ENCODE measurements around the gene EFCAB9. TPM values are rescaled to one million over a fixed set of nuclear protein-coding genes. Genes with fewer than 3 reads are reported as not detected.
"Not testable (repeated sequence)": the region's sequence is repeated elsewhere in the genome, so short reads cannot be mapped to it uniquely, and the experiment has no call there.

The EFCAB9 gene
- total RNA-seq, 1 donor from 2014 or later, result not detected

DNA sequence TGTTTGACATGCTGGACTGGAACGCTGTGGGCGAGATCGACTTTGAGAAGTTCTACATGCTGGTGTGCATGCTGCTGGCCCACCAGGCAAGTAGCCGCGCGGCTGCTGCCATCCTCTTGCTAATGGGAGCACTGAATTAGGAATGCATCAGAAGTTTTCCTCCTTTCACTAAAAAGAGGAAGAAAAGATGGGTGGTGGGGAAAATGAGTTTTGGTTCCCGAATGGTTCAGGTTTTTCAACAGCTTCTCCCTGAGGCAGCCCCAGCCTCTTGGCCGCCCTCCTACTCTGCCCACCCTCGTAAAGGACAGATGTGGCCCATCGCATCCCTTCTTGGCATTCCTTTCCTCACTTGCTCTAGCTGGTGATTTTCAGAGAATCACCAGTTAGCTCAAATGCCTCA is 5.5 kb downstream of the EFCAB9 start:
- TF ChIP-seq, protein P1, sequence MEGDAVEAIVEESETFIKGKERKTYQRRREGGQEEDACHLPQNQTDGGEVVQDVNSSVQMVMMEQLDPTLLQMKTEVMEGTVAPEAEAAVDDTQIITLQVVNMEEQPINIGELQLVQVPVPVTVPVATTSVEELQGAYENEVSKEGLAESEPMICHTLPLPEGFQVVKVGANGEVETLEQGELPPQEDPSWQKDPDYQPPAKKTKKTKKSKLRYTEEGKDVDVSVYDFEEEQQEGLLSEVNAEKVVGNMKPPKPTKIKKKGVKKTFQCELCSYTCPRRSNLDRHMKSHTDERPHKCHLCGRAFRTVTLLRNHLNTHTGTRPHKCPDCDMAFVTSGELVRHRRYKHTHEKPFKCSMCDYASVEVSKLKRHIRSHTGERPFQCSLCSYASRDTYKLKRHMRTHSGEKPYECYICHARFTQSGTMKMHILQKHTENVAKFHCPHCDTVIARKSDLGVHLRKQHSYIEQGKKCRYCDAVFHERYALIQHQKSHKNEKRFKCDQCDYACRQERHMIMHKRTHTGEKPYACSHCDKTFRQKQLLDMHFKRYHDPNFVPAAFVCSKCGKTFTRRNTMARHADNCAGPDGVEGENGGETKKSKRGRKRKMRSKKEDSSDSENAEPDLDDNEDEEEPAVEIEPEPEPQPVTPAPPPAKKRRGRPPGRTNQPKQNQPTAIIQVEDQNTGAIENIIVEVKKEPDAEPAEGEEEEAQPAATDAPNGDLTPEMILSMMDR (IDR thresholded peaks at IDR 0.05), result no peak
- no peak for DNase-seq (ENCODE audit: extremely low spot score, unreplicated experiment)
- Mint-ChIP-seq H3K27ac (ENCODE audit: unreplicated experiment) (no peak overlapping the region), H3K9me3 (ENCODE audit: unreplicated experiment) (no peaks in the 10 kb centered on the region), H3K27me3 (ENCODE audit: unreplicated experiment) (no peaks in the 10 kb centered on the region), H3K4me1 (ENCODE audit: unreplicated experiment) (no peaks in the 10 kb centered on the region), H3K4me3 (ENCODE audit: unreplicated experiment) (no peak overlapping the region), H3K36me3 (ENCODE audit: unreplicated experiment) (peaks cover 7% of the 10 kb centered on the region)

GRCh38 chr5:172200476-172200875 is 6.5 kb downstream of the EFCAB9 start:
- Mint-ChIP-seq H3K27ac (ENCODE audit: unreplicated experiment) (no peak overlapping the region), H3K4me3 (ENCODE audit: unreplicated experiment) (no peak overlapping the region)

DNA sequence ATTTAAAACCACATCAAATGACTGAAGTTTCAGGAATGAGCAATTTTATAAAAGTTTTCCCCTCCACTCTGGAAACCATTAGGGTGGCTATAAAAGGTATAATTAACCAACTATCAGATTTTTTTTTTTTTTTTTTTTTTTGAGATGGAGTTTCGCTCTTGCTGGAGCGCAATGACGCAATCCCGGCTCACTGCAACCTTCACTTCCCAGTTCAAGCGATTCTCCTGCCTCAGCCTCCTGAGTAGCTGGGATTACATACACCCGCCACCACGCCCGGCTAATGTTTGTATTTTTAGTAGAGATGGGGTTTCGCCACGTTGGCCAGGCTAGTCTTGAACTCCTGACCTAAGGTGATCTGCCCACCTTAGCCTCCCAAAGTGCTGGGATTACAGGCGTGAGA is 12.0 kb downstream of the EFCAB9 start:
- not testable (repeated sequence) for H3K27ac Mint-ChIP-seq (ENCODE audit: unreplicated experiment); H3K27me3 Mint-ChIP-seq (ENCODE audit: unreplicated experiment)

More at GRCh38 chr5:172200476-172200875, 6.5 kb downstream of the EFCAB9 start:
- Mint-ChIP-seq H3K9me3 (ENCODE audit: unreplicated experiment) (no peaks in the 10 kb centered on the region), H3K36me3 (ENCODE audit: unreplicated experiment) (peaks cover 7% of the 10 kb centered on the region), H3K4me1 (ENCODE audit: unreplicated experiment) (no peaks in the 10 kb centered on the region), H3K27me3 (ENCODE audit: unreplicated experiment) (no peaks in the 10 kb centered on the region)
- TF ChIP-seq, protein P1 (IDR thresholded peaks at IDR 0.05), result no peak
- DNase-seq (ENCODE audit: extremely low spot score, unreplicated experiment), result no peak

GRCh38 chr5:172207511-172207910 is 13.5 kb downstream of the EFCAB9 start:
- Mint-ChIP-seq H3K4me3 (ENCODE audit: unreplicated experiment) (no peak overlapping the region), H3K36me3 (ENCODE audit: unreplicated experiment) (peaks cover 34% of the 10 kb centered on the region), H3K9me3 (ENCODE audit: unreplicated experiment) (no peaks in the 10 kb centered on the region), H3K4me1 (ENCODE audit: unreplicated experiment) (no peaks in the 10 kb centered on the region), H3K27me3 (ENCODE audit: unreplicated experiment) (no peaks in the 10 kb centered on the region), H3K27ac (ENCODE audit: unreplicated experiment) (no peak overlapping the region)
- DNase-seq (ENCODE audit: extremely low spot score, unreplicated experiment), result no peak
- TF ChIP-seq, protein P1 (IDR thresholded peaks at IDR 0.05), result no peak

More for the DNA sequence above, 12.0 kb downstream of the EFCAB9 start:
- not testable (repeated sequence) for H3K9me3 Mint-ChIP-seq (ENCODE audit: unreplicated experiment); H3K4me3 Mint-ChIP-seq (ENCODE audit: unreplicated experiment); DNase-seq (ENCODE audit: extremely low spot score, unreplicated experiment); H3K4me1 Mint-ChIP-seq (ENCODE audit: unreplicated experiment)
- H3K36me3 Mint-ChIP-seq (ENCODE audit: unreplicated experiment), result peaks cover 30% of the 10 kb centered on the region

- Mint-ChIP-seq H3K4me3 (ENCODE audit: unreplicated experiment) (no peak overlapping the region), H3K36me3 (ENCODE audit: unreplicated experiment) (peaks cover 33% of the 10 kb centered on the region)
Observed at GRCh38 chr5:172209714-172210113, 15.7 kb downstream of the EFCAB9 start.

More at GRCh38 chr5:172209714-172210113, 15.7 kb downstream of the EFCAB9 start:
- H3K4me1 Mint-ChIP-seq (ENCODE audit: unreplicated experiment), result no peaks in the 10 kb centered on the region
- H3K27me3 Mint-ChIP-seq (ENCODE audit: unreplicated experiment), result no peaks in the 10 kb centered on the region
- no peak for DNase-seq (ENCODE audit: extremely low spot score, unreplicated experiment)
- TF ChIP-seq, protein P1 (IDR thresholded peaks at IDR 0.05), result no peak
- H3K27ac Mint-ChIP-seq (ENCODE audit: unreplicated experiment), result no peak overlapping the region
- no peaks in the 10 kb centered on the region for H3K9me3 Mint-ChIP-seq (ENCODE audit: unreplicated experiment)

All from osteocyte (in vitro differentiated cells).